ENCODE results near the gene TTLL9. TPM values are rescaled to one million over a fixed set of nuclear protein-coding genes. Genes with fewer than 3 reads are reported as not detected.
A peak's percentile ranks its signal among the peaks of the same experiment; 100 is the strongest.

TTLL9 gene
- polyA plus RNA-seq, 3 donors, result 0.21 TPM; not detected in 2

- peaks cover 2 to 8% (median 3%) of the 10 kb centered on the region in 3 donors for H3K27me3 Mint-ChIP-seq (ENCODE audit: low read depth in 3 of 3)
- H3K4me3 ChIP-seq (replicated peaks in 1 of 3; ENCODE audit: low read depth in 2 of 3, low read length in 3 of 3), result no peak overlapping the region
- H2AFZ ChIP-seq (ENCODE audit: insufficient read depth, low read depth, low read length, poor library complexity, severe bottlenecking), result peak overlapping the region; percentile 74
- TF ChIP-seq CTCF (IDR thresholded peaks at IDR 0.05), result peak; percentile 98
- 3% methylated on average over 16 of the region's 29 CpGs for WGBS (ENCODE audit: insufficient coverage)
- no peaks in the 10 kb centered on the region for H3K36me3 Mint-ChIP-seq
- peak overlapping the region; percentile 24 to 74 for H3K4me3 Mint-ChIP-seq
- peaks cover 0 to 6% of the 10 kb centered on the region in 2 donors for H3K27me3 ChIP-seq (ENCODE audit: control insufficient read depth in 2 of 2, insufficient read depth in 2 of 2, low read length in 2 of 2)
- H3K9ac ChIP-seq (ENCODE audit: insufficient read depth, low read length, poor library complexity, severe bottlenecking), result peak overlapping the region; percentile 32
- H3K4me1 ChIP-seq (ENCODE audit: control insufficient read depth in 1 of 2, insufficient read depth in 2 of 2, low read length in 2 of 2), result peaks cover 3 to 9% of the 10 kb centered on the region in 2 donors
- peaks cover 4% of the 10 kb centered on the region for H3K4me1 Mint-ChIP-seq
- no peak overlapping the region for H3K27ac ChIP-seq (ENCODE audit: low read depth in 1 of 2, low read length in 2 of 2)
- no peaks in the 10 kb centered on the region for H3K9me3 ChIP-seq (replicated peaks in 1 of 2; ENCODE audit: control insufficient read depth in 1 of 2, insufficient read depth in 1 of 2, low read length in 2 of 2)
- no peaks in the 10 kb centered on the region for H3K79me2 ChIP-seq (ENCODE audit: insufficient read depth, low read length)
- no peaks in the 10 kb centered on the region for H4K20me1 ChIP-seq (ENCODE audit: insufficient read depth, low read length)
- H3K9me3 Mint-ChIP-seq, result peaks cover 0 to 2% (median 0%) of the 10 kb centered on the region in 7 donors
- intact Hi-C loops (cut with micrococcal nuclease), result loop anchor here (1.0 to 10.0 kb wide), 4 partner anchors 22 to 212 kb away; partner anchors contain the start of genes FOXS1 (in 1 of the 2) and PDRG1 (in 1 of the 2)
- H3K27ac Mint-ChIP-seq, result no peak overlapping the region
- H3K36me3 ChIP-seq (replicated peaks in 1 of 2; ENCODE audit: control insufficient read depth in 1 of 2, insufficient read depth in 2 of 2, low read length in 2 of 2), result no peaks in the 10 kb centered on the region
- DNase-seq, result peak; percentile 54 to 68 (median 60)
- peak overlapping the region; percentile 17 for H3K4me2 ChIP-seq (replicated peaks; ENCODE audit: extremely low read depth, low read length, poor library complexity, severe bottlenecking)
Observed at GRCh38 chr20:31822421-31823330, 47.8 kb upstream of the TTLL9 start.

- TF ChIP-seq CTCF (IDR thresholded peaks at IDR 0.05), result no peak
- H3K4me2 ChIP-seq (replicated peaks; ENCODE audit: extremely low read depth, low read length, poor library complexity, severe bottlenecking), result no peak overlapping the region
- Mint-ChIP-seq H3K4me1 (peaks cover 4% of the 10 kb centered on the region), H3K9me3 (peaks cover 0 to 2% (median 0%) of the 10 kb centered on the region in 7 donors), H3K4me3 (no peak overlapping the region), H3K27ac (no peak overlapping the region), H3K36me3 (no peaks in the 10 kb centered on the region), H3K27me3 (ENCODE audit: low read depth in 3 of 3) (peaks cover 2 to 8% (median 5%) of the 10 kb centered on the region in 3 donors)
- intact Hi-C loops (cut with micrococcal nuclease), result loop anchor here (1.0 to 10.0 kb wide), 4 partner anchors 21 to 211 kb away; partner anchors contain the start of genes FOXS1 (in 1 of the 2) and PDRG1 (in 1 of the 2)
- H4K20me1 ChIP-seq (ENCODE audit: insufficient read depth, low read length), result no peaks in the 10 kb centered on the region
- DNase-seq, result no peak
- no peak overlapping the region for H3K9ac ChIP-seq (ENCODE audit: insufficient read depth, low read length, poor library complexity, severe bottlenecking)
- H3K4me1 ChIP-seq (ENCODE audit: control insufficient read depth in 1 of 2, insufficient read depth in 2 of 2, low read length in 2 of 2), result peaks cover 3 to 9% of the 10 kb centered on the region in 2 donors
- no peak overlapping the region for H2AFZ ChIP-seq (ENCODE audit: insufficient read depth, low read depth, low read length, poor library complexity, severe bottlenecking)
- H3K36me3 ChIP-seq (replicated peaks in 1 of 2; ENCODE audit: control insufficient read depth in 1 of 2, insufficient read depth in 2 of 2, low read length in 2 of 2), result no peaks in the 10 kb centered on the region
- WGBS (ENCODE audit: insufficient coverage), result 69% methylated on average over 14 of the region's 14 CpGs
- H3K4me3 ChIP-seq (replicated peaks in 1 of 3; ENCODE audit: low read depth in 2 of 3, low read length in 3 of 3), result no peak overlapping the region
- no peaks in the 10 kb centered on the region for H3K79me2 ChIP-seq (ENCODE audit: insufficient read depth, low read length)
- H3K27me3 ChIP-seq (ENCODE audit: control insufficient read depth in 2 of 2, insufficient read depth in 2 of 2, low read length in 2 of 2), result peaks cover 0 to 6% of the 10 kb centered on the region in 2 donors
- H3K9me3 ChIP-seq (replicated peaks in 1 of 2; ENCODE audit: control insufficient read depth in 1 of 2, insufficient read depth in 1 of 2, low read length in 2 of 2), result no peaks in the 10 kb centered on the region
- no peak overlapping the region for H3K27ac ChIP-seq (ENCODE audit: low read depth in 1 of 2, low read length in 2 of 2)
Observed at GRCh38 chr20:31823360-31824124, 46.9 kb upstream of the TTLL9 start.

All from CD14-positive monocyte (primary cell).